ENCODE measurements around the gene C12orf42.

Gene C12orf42

DNA sequence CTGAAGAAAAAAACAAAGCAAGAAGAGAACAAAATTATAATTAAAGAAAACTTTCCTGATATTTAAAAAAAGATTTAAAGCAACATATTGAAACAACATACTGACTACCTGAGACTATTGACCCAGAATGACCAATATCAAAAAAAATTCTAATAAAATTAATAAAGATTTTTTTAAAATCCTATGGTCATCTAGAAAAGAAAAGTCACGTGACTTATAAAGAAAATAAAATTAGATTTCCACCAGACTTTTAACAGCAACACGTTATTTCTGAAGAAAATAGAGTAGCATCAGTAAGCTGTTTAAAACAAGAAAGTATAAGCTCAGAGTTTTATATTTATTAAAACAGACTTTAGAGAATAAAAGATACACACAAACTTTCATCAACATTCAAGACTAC is 238.0 kb downstream of the C12orf42 start:
- no peaks in the 10 kb centered on the region for H3F3A ChIP-seq (ENCODE audit: low read depth)
- H3K79me2 ChIP-seq (ENCODE audit: insufficient read depth, low read length) = no peaks in the 10 kb centered on the region
- no peaks in the 10 kb centered on the region for H3K9me2 ChIP-seq (replicated peaks; ENCODE audit: low read depth, low read length)
- no peak overlapping the region for H2AFZ ChIP-seq (ENCODE audit: low read length)
- H3K27me3 ChIP-seq (ENCODE audit: insufficient read depth, low read length, poor library complexity, severe bottlenecking) = no peaks in the 10 kb centered on the region
- no peaks in the 10 kb centered on the region for H4K20me1 ChIP-seq (ENCODE audit: insufficient read depth, low read length, poor library complexity, severe bottlenecking)
- no peaks in the 10 kb centered on the region for H3K9me3 ChIP-seq (ENCODE audit: insufficient read depth, low read depth, low read length)
- H3K4me2 ChIP-seq (ENCODE audit: low read depth, low read length, poor library complexity, severe bottlenecking) = no peak overlapping the region
- H3K36me3 ChIP-seq (ENCODE audit: insufficient read depth, low read length) = no peaks in the 10 kb centered on the region
- H3K4me3 ChIP-seq (ENCODE audit: low read length, poor library complexity, severe bottlenecking) = no peak overlapping the region
- no peak overlapping the region for H3K9ac ChIP-seq (ENCODE audit: low read depth, low read length, poor library complexity, severe bottlenecking)
- no peak for TF ChIP-seq EZH2phosphoT487 (IDR thresholded peaks at IDR 0.05; ENCODE audit: borderline replicate concordance)
- TF ChIP-seq, protein P1, sequence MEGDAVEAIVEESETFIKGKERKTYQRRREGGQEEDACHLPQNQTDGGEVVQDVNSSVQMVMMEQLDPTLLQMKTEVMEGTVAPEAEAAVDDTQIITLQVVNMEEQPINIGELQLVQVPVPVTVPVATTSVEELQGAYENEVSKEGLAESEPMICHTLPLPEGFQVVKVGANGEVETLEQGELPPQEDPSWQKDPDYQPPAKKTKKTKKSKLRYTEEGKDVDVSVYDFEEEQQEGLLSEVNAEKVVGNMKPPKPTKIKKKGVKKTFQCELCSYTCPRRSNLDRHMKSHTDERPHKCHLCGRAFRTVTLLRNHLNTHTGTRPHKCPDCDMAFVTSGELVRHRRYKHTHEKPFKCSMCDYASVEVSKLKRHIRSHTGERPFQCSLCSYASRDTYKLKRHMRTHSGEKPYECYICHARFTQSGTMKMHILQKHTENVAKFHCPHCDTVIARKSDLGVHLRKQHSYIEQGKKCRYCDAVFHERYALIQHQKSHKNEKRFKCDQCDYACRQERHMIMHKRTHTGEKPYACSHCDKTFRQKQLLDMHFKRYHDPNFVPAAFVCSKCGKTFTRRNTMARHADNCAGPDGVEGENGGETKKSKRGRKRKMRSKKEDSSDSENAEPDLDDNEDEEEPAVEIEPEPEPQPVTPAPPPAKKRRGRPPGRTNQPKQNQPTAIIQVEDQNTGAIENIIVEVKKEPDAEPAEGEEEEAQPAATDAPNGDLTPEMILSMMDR (conservative IDR thresholded peaks at IDR 0.05; ENCODE audit: low read length) = no peak
- H3K4me1 ChIP-seq (ENCODE audit: insufficient read depth, low read length, poor library complexity, severe bottlenecking) = no peaks in the 10 kb centered on the region

Measured in Loucy (cell line).